ENCODE measurements around the gene ARMC2.

The ARMC2 gene

DNA sequence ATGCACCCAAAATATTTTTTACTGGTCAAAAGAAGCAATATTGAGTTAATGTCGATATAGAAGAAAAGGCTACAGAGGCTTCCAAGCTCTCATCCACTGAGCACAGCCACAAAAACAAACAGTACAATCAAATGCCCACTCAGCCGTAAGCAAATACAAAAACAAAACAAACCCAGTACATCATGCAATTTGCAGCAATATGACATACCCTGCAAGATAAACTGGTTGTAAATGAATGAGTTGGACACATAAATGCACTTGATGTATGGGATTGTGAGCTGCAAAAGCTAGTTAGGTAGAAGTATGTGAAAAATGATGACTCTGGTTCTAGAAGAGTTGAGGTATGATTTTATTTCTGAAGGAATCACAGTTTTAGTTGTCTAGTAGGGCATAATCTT is 162.5 kb downstream of the ARMC2 start:
- TF ChIP-seq, protein P1, sequence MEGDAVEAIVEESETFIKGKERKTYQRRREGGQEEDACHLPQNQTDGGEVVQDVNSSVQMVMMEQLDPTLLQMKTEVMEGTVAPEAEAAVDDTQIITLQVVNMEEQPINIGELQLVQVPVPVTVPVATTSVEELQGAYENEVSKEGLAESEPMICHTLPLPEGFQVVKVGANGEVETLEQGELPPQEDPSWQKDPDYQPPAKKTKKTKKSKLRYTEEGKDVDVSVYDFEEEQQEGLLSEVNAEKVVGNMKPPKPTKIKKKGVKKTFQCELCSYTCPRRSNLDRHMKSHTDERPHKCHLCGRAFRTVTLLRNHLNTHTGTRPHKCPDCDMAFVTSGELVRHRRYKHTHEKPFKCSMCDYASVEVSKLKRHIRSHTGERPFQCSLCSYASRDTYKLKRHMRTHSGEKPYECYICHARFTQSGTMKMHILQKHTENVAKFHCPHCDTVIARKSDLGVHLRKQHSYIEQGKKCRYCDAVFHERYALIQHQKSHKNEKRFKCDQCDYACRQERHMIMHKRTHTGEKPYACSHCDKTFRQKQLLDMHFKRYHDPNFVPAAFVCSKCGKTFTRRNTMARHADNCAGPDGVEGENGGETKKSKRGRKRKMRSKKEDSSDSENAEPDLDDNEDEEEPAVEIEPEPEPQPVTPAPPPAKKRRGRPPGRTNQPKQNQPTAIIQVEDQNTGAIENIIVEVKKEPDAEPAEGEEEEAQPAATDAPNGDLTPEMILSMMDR (IDR thresholded peaks at IDR 0.05; ENCODE audit: insufficient read depth, low read length, poor library complexity, severe bottlenecking) = no peak
- no peak for TF ChIP-seq EZH2phosphoT487 (conservative IDR thresholded peaks at IDR 0.05; ENCODE audit: low read length)
- no peaks in the 10 kb centered on the region for H3K9me3 ChIP-seq (ENCODE audit: insufficient read depth, low read length)
- no peak overlapping the region for H3K4me3 ChIP-seq (ENCODE audit: insufficient read depth, low read length, poor library complexity, severe bottlenecking)
- H3F3A ChIP-seq (ENCODE audit: insufficient read depth) = peaks cover 11% of the 10 kb centered on the region
- H3K27me3 ChIP-seq (ENCODE audit: low read length) = no peaks in the 10 kb centered on the region
- H3K79me2 ChIP-seq (ENCODE audit: insufficient read depth, low read length) = no peaks in the 10 kb centered on the region
- peak overlapping the region; percentile 82 for H3K4me2 ChIP-seq (ENCODE audit: low read depth, low read length, poor library complexity, severe bottlenecking)
- no peaks in the 10 kb centered on the region for H4K20me1 ChIP-seq (ENCODE audit: low read depth, low read length)
- no peak overlapping the region for H3K27ac ChIP-seq (ENCODE audit: low read depth, low read length)
- H3K36me3 ChIP-seq (ENCODE audit: low read length) = no peaks in the 10 kb centered on the region
- no peaks in the 10 kb centered on the region for H3K9me2 ChIP-seq (replicated peaks; ENCODE audit: insufficient read depth, low read length)
- H3K9ac ChIP-seq (ENCODE audit: low read length) = no peak overlapping the region
- no peak overlapping the region for H2AFZ ChIP-seq (ENCODE audit: low read depth, low read length, severe bottlenecking)

DNA sequence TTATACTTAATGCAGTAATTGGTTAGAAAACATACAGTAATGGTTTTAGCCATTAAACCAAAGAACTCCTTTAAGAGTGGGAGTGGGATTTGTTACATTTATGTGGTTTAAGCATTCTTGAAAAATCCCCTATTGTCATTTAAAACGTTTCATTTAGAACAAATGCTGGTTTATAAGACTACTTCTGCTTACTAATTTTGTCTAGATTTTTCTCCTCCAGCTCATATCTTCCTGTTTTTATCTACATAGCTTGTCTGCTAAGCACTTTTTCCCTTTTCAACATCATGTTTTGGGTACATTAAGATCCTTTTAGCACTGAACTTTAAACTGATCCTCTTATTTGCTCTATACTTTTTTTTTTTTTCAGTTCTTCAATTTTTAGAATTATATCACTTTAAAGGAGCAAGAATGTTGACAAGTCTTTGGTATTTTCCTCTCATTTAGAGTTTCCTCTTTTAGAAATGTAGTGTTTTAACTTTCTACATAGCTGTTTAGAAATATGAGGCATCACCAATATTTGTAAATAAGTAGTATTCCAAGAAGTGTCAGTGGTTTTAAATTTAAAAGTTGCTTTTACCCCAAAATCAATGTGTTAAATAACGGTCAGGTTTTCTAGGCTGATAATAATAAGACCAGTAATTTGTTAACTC is 165.6 kb downstream of the ARMC2 start:
- Histone ChIP-seq H3K9me2 (replicated peaks; ENCODE audit: insufficient read depth, low read length) (no peaks in the 10 kb centered on the region), H3K79me2 (ENCODE audit: insufficient read depth, low read length) (no peaks in the 10 kb centered on the region), H3K36me3 (ENCODE audit: low read length) (no peaks in the 10 kb centered on the region), H3K4me3 (ENCODE audit: insufficient read depth, low read length, poor library complexity, severe bottlenecking) (no peak overlapping the region), H4K20me1 (ENCODE audit: low read depth, low read length) (no peaks in the 10 kb centered on the region), H3K27ac (ENCODE audit: low read depth, low read length) (no peak overlapping the region), H3F3A (ENCODE audit: insufficient read depth) (peaks cover 2% of the 10 kb centered on the region), H3K4me2 (ENCODE audit: low read depth, low read length, poor library complexity, severe bottlenecking) (no peak overlapping the region), H3K9me3 (ENCODE audit: insufficient read depth, low read length) (no peaks in the 10 kb centered on the region), H3K27me3 (ENCODE audit: low read length) (no peaks in the 10 kb centered on the region), H3K9ac (ENCODE audit: low read length) (no peak overlapping the region), H2AFZ (ENCODE audit: low read depth, low read length, severe bottlenecking) (no peak overlapping the region)
- TF ChIP-seq, protein P1 (IDR thresholded peaks at IDR 0.05; ENCODE audit: insufficient read depth, low read length, poor library complexity, severe bottlenecking) = no peak
- no peak for TF ChIP-seq EZH2phosphoT487 (conservative IDR thresholded peaks at IDR 0.05; ENCODE audit: low read length)

DNA sequence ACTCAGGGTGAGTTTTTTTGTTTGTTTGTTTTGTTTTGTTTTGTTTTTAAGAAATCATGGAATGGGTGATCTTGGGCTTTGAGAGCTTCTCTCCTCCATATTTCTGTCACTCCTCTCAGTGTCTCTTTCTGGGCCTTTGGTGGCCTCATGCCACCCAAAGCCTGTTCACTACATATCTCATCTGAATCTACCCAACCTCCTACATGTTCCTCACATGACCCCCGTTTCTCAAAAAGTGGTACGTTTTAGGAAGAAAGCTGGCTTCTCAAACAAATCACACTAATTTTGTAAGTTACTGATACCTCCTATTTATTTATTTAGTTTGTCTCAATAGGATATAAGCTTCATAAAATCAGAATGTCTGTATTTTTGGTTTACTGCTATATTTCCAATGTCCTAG is 166.4 kb downstream of the ARMC2 start:
- Histone ChIP-seq H3K36me3 (ENCODE audit: low read length) (no peaks in the 10 kb centered on the region), H3K27ac (ENCODE audit: low read depth, low read length) (no peak overlapping the region), H3K27me3 (ENCODE audit: low read length) (no peaks in the 10 kb centered on the region), H3K9ac (ENCODE audit: low read length) (no peak overlapping the region), H3K4me2 (ENCODE audit: low read depth, low read length, poor library complexity, severe bottlenecking) (no peak overlapping the region), H3K79me2 (ENCODE audit: insufficient read depth, low read length) (no peaks in the 10 kb centered on the region), H2AFZ (ENCODE audit: low read depth, low read length, severe bottlenecking) (no peak overlapping the region), H3K4me3 (ENCODE audit: insufficient read depth, low read length, poor library complexity, severe bottlenecking) (no peak overlapping the region), H4K20me1 (ENCODE audit: low read depth, low read length) (no peaks in the 10 kb centered on the region), H3F3A (ENCODE audit: insufficient read depth) (no peaks in the 10 kb centered on the region; the same call in 1 of the 2 replicates), H3K9me2 (replicated peaks; ENCODE audit: insufficient read depth, low read length) (no peaks in the 10 kb centered on the region), H3K9me3 (ENCODE audit: insufficient read depth, low read length) (no peaks in the 10 kb centered on the region)
- TF ChIP-seq, protein P1 (IDR thresholded peaks at IDR 0.05; ENCODE audit: insufficient read depth, low read length, poor library complexity, severe bottlenecking) = no peak
- no peak for TF ChIP-seq EZH2phosphoT487 (conservative IDR thresholded peaks at IDR 0.05; ENCODE audit: low read length)
